AG10803 (cell line): ENCODE results near the gene USH1C.

ENCODE experiments used
- DNase-seq: peaks from one replicate; pipeline ENCODE4 v3.0.0; 2010; ENCODE audit warnings: low read depth
- H3K4me3 ChIP-seq: 2 replicates; pipeline ENCODE4 v1.5.1; 2011; ENCODE audit warnings: mild to moderate bottlenecking, low read length, control low read depth
- TF ChIP-seq, protein P1 (sequence below): conservative IDR thresholded peaks from 2 replicates; pipeline ENCODE4 v1.5.1; 2011; ENCODE audit warnings: mild to moderate bottlenecking, low read length, control low read depth, inconsistent platforms

USH1C gene

DNA sequence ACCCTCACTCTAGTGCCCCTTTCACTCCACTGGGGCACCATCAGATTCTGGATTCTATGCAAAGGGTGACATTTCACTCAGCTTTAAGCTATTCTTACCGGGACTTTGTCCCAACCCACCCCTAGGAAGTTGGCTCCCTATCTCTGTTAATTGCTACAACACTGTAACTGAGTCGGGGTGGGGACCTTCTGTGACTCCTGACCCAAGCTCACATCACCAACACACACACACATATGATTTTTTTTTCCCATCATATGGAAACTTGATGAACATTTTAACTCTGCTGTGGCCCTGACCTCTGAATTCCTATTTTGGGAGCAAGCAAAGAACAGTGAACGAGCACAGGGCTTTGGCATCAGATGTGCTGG is 16.6 kb downstream of the USH1C start:
- TF ChIP-seq, protein P1, sequence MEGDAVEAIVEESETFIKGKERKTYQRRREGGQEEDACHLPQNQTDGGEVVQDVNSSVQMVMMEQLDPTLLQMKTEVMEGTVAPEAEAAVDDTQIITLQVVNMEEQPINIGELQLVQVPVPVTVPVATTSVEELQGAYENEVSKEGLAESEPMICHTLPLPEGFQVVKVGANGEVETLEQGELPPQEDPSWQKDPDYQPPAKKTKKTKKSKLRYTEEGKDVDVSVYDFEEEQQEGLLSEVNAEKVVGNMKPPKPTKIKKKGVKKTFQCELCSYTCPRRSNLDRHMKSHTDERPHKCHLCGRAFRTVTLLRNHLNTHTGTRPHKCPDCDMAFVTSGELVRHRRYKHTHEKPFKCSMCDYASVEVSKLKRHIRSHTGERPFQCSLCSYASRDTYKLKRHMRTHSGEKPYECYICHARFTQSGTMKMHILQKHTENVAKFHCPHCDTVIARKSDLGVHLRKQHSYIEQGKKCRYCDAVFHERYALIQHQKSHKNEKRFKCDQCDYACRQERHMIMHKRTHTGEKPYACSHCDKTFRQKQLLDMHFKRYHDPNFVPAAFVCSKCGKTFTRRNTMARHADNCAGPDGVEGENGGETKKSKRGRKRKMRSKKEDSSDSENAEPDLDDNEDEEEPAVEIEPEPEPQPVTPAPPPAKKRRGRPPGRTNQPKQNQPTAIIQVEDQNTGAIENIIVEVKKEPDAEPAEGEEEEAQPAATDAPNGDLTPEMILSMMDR = no peak
- no peak overlapping the region for H3K4me3 ChIP-seq
- DNase-seq = no peak

DNA sequence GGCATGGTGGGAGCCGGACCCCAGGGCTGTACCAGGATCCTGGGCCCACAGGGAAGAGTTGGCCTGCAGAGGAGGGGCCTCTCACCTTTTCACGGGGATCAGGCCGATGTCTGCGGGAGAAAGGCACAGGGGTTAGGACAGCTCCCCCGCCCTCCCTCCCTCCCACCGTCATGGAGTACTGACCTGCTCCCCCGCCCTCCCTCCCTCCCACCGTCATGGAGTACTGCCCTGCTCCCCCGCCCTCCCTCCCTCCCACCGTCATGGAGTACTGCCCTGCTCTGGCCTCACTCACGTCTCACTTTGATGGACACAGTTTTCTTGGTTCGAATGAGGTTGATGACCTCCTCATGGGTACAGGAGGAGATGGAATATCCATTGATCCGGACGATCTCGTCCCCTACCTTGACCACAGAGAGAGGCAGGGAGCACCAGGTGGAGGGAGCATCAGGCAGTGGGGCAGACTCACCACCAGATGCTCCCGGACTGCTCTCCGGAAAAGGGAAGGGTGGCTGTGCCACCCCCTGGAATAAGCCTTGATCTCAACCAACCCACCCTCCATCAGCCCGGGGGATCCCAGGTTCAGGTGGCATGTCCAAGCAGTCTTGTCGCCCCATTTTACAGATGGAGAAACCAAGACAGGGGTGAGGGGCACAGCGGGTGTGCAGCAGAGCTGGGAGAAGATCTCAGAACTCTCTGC is 17.1 kb downstream of the USH1C start:
- DNase-seq = no peak
- no peak overlapping the region for H3K4me3 ChIP-seq
- TF ChIP-seq, protein P1 = no peak

DNA sequence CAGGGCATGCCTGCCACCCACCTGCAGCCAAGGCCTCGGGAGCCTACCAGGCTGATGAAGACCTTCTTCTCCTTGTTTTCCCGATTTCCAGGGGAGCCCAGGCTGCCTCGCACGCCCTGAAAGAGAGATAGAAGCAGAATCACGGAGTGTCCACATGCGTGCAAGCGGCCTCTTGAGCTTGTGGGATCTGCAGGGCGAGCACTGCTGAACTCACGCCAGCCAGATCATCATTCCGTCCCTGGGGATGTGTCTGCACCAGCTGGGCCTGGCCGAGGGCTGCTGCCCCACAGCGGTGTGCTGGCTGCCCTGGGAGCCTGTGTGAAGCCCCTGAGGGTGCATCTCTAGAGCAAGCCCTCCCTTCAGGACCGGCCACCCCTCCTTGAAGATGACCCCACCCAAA is 17.9 kb downstream of the USH1C start:
- TF ChIP-seq, protein P1 = no peak
- no peak overlapping the region for H3K4me3 ChIP-seq
- no peak for DNase-seq

DNA sequence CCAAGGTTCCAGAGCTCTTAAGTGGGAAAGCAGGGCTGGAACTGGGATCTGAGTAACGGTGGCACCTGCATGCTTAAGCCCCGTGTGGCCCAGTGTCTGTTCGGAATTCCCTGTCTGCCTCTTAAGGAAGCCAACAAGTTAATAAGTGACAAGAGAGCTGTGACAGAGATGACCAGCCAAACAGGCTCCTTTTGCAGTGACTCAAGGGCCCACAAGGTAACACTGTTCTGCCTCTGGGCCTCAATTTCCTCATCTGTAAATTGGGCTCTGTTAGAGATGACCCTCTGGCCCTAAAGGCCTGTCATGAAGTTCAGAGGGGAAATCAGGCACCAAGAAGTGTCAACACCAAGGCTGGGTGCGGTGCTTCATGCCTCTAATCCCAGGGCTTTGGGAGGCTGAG is 18.6 kb downstream of the USH1C start:
- DNase-seq = no peak

DNA sequence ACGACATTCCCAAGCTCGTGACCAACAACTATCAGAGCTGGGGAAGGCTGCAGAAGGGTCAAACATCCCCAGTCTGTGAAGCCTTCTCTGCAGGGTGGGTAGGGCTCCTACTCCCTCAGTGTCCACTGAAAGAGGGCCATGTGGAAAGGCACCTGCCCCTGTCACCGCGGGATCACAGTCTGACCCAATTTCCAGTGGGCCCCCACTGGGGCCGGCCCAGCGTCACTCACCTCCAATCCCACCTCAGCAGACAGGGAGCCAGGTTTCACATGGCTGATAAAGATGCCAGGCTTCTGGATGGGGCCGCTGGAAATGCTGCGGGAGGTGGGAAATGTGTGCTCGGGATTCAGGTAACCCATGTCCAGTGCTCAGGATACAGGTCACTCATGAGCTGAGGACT is 20.0 kb downstream of the USH1C start:
- no peak for DNase-seq
- TF ChIP-seq, protein P1 = no peak
- no peak overlapping the region for H3K4me3 ChIP-seq

More for the DNA sequence above, 18.6 kb downstream of the USH1C start:
- H3K4me3 ChIP-seq = no peak overlapping the region
- TF ChIP-seq, protein P1 = no peak

DNA sequence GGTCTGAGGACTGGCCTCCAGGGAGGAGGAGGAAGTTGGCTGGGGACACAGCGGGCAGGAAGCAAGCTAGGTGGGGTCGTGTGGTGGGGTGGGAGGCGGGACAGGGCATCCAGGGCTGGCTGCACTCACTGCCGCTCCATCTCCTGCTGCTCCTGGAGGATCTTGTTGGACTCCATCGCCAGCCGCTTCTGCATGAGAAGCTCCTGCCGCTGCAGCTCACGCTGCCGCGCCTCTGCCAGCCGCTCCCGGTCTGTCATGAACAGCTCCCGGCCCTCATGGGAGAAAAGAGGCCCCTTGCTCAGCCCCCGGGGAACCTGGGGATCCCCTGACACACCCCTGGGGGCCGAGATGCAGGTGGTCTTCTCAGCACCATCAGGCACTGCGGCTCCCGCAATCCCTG is 21.6 kb downstream of the USH1C start:
- TF ChIP-seq, protein P1 = no peak
- no peak for DNase-seq

DNA sequence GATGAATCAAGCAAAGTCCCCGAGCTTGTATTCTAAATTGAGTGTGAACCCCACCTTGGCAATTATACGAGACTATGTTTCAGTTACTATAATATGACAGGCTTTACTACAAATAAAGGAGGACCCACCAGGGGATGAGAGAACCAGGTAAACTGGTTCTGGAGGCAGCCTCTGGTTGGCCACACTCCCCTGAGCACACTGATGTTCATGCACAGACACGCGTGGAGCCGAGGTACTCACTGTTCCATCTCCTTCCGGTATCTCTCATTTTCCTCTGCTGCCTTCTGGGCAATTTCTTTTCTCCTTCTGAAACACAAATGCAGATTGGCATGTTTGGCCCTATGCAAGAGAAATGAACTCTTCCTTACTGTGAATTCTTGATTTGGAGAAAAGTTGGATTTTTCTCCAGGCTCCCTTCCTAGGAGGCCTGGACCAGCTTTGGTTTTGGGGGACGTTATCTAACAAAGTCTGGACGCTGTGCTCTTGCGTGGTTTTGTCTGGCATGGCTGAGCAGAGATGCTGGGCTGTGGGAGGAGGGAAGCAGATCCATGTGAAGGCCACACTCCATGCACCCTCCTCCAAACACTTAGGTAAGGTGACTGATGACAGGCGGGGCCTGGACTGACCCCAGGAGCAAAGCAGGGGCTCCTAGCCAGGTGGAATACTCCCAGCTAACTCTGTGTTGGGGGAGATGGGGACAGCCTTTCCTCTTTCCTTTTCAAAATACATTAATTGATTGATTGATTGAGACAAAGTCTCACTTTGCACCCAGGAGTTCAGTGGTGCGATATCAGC is 22.9 kb downstream of the USH1C start:
- no peak overlapping the region for H3K4me3 ChIP-seq
- no peak for DNase-seq
- TF ChIP-seq, protein P1 = no peak

More for the DNA sequence above, 21.6 kb downstream of the USH1C start:
- no peak overlapping the region for H3K4me3 ChIP-seq
